Panc1 (cell line): Measurements from ENCODE around the gene TNIK. TPM values are rescaled to one million over a fixed set of nuclear protein-coding genes. Genes with fewer than 3 reads are reported as not detected.

Experiments used
- ATAC-seq: fragments of 200-7000 bp; cut with Tn5 transposase; 2 replicates; pipeline ENCODE4 v1.9.1; 2020; ENCODE audit warnings: mild to moderate bottlenecking, moderate library complexity
- BruUV-seq: library from RNA; stranded (reverse); fragments of 400-500 nt; replicated peaks from 2 replicates; lab custom pipeline; 2021; lab: Mats Ljungman, UMichigan
- CTCF ChIA-PET: fragments of 300-600 bp; sonication (Branson Sonifier 250); formaldehyde crosslinking; loops from one replicate; lab custom pipeline; 2022; ENCODE audit warnings: antibody characterized with exemption; lab: Charles Lee
- POLR2A ChIA-PET: fragments of 300-600 bp; sonication (Branson Sonifier 250); formaldehyde crosslinking; loops from one replicate; lab custom pipeline; 2022; ENCODE audit warnings: antibody characterized with exemption; lab: Charles Lee
- DNase-seq: peaks from one replicate; pipeline ENCODE4 v3.0.0-alpha.2; 2010; ENCODE audit warnings: low read depth, low spot score
- H3K27ac ChIP-seq: 2 replicates; pipeline ENCODE4 v1.5.1; 2011; ENCODE audit warnings: mild to moderate bottlenecking, low read length, inconsistent platforms
- H3K27me3 ChIP-seq: fragments of 200-500 bp; sonication (Bioruptor generic); 2 replicates; pipeline ENCODE4 v1.6.0; 2014; ENCODE audit warnings: low read length, inconsistent platforms; ENCODE audit not compliant: control insufficient read depth, insufficient read depth
- H3K36me3 ChIP-seq: fragments of 200-500 bp; sonication (Bioruptor generic); 2 replicates; pipeline ENCODE4 v1.5.1; 2014; ENCODE audit warnings: inconsistent platforms, mild to moderate bottlenecking, low read length, moderate library complexity; ENCODE audit not compliant: control insufficient read depth, insufficient read depth
- H3K4me1 ChIP-seq: 2 replicates; pipeline ENCODE4 v1.5.1; 2011; ENCODE audit warnings: inconsistent platforms, mild to moderate bottlenecking, low read length, moderate library complexity; ENCODE audit not compliant: control insufficient read depth, insufficient read depth
- H3K4me3 ChIP-seq, 2 experiments: 2 replicates each; pipeline ENCODE4 v1.5.1; 2011 to 2012; ENCODE audit warnings: low read depth in 2 of 2, low read length in 2 of 2, mild to moderate bottlenecking in 2 of 2, inconsistent platforms in 1 of 2, moderate library complexity in 1 of 2
- H3K9me3 ChIP-seq: fragments of 200-500 bp; sonication (Bioruptor generic); 2 replicates; pipeline ENCODE4 v1.5.1; 2014; ENCODE audit warnings: low read depth, mild to moderate bottlenecking, inconsistent platforms, low read length, moderate library complexity; ENCODE audit not compliant: control insufficient read depth, insufficient read depth
- POLR2AphosphoS5 ChIP-seq: IDR thresholded peaks from 2 replicates; pipeline ENCODE4 v1.6.1; 2012; ENCODE audit warnings: mild to moderate bottlenecking, low read depth, low read length, moderate library complexity
- SIN3A ChIP-seq: IDR thresholded peaks from 2 replicates; pipeline ENCODE4 v1.6.1; 2012; ENCODE audit warnings: low read depth, mild to moderate bottlenecking, low read length, moderate library complexity, borderline replicate concordance; ENCODE audit not compliant: insufficient read depth
- TCF7L2 ChIP-seq: IDR thresholded peaks from 2 replicates; pipeline ENCODE4 v1.6.1; 2011; ENCODE audit warnings: mild to moderate bottlenecking, low read depth, low read length, inconsistent platforms
- in situ Hi-C: cut with HindIII; loops from 2 replicates; pipeline ENCODE4 v1.10.0; 2016; ENCODE audit warnings: low sequenced_read_pairs, low pct_unique_long_range_greater_than_20kb
- intact Hi-C: fragments of 100-400 bp; cut with micrococcal nuclease; formaldehyde crosslinking; loops from one replicate; pipeline ENCODE4 v1.10.0; 2022; ENCODE audit not compliant: unreplicated experiment
- total RNA-seq: library from RNA; stranded (reverse); gene quantifications from one replicate; pipeline ENCODE4 v1.2.1, GENCODE V29; 2021; ENCODE audit not compliant: unreplicated experiment
- TF ChIP-seq, protein P1 (sequence below), 2 experiments: IDR thresholded peaks; 2 replicates each; pipeline ENCODE4 v1.6.1; 2011 to 2012; ENCODE audit warnings: low read depth in 2 of 2, control low read depth in 1 of 2, low read length in 1 of 2, mild to moderate bottlenecking in 1 of 2, moderate library complexity in 1 of 2; ENCODE audit not compliant: insufficient read depth in 1 of 2
- TF ChIP-seq, protein P2 (sequence below): fragments of 450-650 bp; IDR thresholded peaks from 2 replicates; pipeline ENCODE4 v1.5.1; 2017; ENCODE audit warnings: mild to moderate bottlenecking

The TNIK gene
- total RNA-seq, 1 experiment from 2014 or later = 1.9 TPM

DNA sequence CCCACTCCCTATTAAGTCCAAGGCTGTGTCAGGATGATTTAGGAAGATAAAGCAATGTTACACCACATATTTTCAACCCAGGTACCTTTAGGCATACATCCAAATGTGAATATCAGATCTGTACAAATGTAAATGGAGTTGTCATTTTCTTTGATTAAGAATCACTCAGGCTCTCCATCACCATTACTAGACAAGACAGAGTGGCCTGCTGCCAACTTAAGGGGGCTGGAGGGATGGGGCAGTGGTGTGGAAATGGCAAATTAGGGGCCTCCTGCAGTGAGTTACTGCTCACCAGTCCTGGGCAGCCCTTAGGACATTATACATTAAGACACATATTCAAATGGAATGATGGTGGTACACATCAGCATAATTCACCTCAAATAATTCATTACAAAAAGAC lies 211.0 kb downstream of the TNIK start:
- H3K4me3 ChIP-seq = no peak overlapping the region
- H3K9me3 ChIP-seq = no peaks in the 10 kb centered on the region
- BruUV-seq = no TSS peak
- no peak for DNase-seq
- no peak for ATAC-seq
- intact Hi-C loops (no loop called here), in situ Hi-C loops (no loop called here)
- POLR2A ChIA-PET = no interaction called here
- no peaks in the 10 kb centered on the region for H3K36me3 ChIP-seq
- H3K27ac ChIP-seq = no peak overlapping the region
- TF ChIP-seq, protein P1, sequence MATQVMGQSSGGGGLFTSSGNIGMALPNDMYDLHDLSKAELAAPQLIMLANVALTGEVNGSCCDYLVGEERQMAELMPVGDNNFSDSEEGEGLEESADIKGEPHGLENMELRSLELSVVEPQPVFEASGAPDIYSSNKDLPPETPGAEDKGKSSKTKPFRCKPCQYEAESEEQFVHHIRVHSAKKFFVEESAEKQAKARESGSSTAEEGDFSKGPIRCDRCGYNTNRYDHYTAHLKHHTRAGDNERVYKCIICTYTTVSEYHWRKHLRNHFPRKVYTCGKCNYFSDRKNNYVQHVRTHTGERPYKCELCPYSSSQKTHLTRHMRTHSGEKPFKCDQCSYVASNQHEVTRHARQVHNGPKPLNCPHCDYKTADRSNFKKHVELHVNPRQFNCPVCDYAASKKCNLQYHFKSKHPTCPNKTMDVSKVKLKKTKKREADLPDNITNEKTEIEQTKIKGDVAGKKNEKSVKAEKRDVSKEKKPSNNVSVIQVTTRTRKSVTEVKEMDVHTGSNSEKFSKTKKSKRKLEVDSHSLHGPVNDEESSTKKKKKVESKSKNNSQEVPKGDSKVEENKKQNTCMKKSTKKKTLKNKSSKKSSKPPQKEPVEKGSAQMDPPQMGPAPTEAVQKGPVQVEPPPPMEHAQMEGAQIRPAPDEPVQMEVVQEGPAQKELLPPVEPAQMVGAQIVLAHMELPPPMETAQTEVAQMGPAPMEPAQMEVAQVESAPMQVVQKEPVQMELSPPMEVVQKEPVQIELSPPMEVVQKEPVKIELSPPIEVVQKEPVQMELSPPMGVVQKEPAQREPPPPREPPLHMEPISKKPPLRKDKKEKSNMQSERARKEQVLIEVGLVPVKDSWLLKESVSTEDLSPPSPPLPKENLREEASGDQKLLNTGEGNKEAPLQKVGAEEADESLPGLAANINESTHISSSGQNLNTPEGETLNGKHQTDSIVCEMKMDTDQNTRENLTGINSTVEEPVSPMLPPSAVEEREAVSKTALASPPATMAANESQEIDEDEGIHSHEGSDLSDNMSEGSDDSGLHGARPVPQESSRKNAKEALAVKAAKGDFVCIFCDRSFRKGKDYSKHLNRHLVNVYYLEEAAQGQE (IDR thresholded peaks at IDR 0.05; ENCODE audit: insufficient read depth in 1 of 2, low read depth in 2 of 2, low read length in 1 of 2) = no peak
- TF ChIP-seq SIN3A (no peak), TCF7L2 (no peak), POLR2AphosphoS5 (no peak)
- TF ChIP-seq, protein P2, sequence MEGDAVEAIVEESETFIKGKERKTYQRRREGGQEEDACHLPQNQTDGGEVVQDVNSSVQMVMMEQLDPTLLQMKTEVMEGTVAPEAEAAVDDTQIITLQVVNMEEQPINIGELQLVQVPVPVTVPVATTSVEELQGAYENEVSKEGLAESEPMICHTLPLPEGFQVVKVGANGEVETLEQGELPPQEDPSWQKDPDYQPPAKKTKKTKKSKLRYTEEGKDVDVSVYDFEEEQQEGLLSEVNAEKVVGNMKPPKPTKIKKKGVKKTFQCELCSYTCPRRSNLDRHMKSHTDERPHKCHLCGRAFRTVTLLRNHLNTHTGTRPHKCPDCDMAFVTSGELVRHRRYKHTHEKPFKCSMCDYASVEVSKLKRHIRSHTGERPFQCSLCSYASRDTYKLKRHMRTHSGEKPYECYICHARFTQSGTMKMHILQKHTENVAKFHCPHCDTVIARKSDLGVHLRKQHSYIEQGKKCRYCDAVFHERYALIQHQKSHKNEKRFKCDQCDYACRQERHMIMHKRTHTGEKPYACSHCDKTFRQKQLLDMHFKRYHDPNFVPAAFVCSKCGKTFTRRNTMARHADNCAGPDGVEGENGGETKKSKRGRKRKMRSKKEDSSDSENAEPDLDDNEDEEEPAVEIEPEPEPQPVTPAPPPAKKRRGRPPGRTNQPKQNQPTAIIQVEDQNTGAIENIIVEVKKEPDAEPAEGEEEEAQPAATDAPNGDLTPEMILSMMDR = no peak
- H3K27me3 ChIP-seq = peaks cover 9% of the 10 kb centered on the region; the same call in 1 of the 2 replicates
- CTCF ChIA-PET = no interaction called here
- H3K4me1 ChIP-seq = no peaks in the 10 kb centered on the region

DNA sequence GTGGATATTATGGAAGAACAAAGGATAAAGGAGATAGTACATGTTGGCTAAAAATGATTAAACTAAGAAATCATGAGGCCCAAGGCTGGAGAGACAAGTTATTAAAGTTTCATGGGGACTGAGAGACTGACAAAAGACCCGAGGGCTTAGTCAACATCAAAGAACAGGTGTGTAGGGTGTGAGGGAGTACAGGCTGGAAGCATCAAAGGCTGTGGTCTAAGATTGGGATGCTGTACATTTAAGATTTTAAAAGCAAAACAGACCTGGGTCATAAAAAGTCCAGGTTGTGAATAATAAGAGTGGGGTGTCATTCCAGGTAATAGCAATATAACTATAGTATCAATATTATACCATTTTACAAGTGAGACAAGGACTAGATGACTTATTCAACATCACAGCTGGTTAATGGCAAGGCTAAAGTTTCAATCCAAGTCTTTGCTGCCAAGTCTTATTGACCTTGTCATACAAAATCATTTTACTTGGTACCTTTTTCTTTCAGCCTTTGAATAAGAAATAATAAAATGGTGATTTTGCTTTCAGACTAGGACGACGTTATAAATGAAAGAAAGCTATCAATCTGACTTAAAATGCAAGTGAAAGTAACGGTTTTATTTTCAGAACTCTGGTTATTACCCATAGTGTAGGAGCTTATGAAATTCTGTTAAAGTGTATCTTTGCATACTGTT lies 211.6 kb downstream of the TNIK start:
- in situ Hi-C loops = no loop called here
- H3K4me3 ChIP-seq = no peak overlapping the region
- no peaks in the 10 kb centered on the region for H3K9me3 ChIP-seq
- H3K27me3 ChIP-seq = peaks cover 6% of the 10 kb centered on the region; the same call in 1 of the 2 replicates
- ATAC-seq = no peak
- CTCF ChIA-PET = interaction anchor here (0.6 kb wide), 1 partner anchor 80 kb away, joined by 11 read pairs; no protein-coding TSS in a partner anchor
- intact Hi-C loops = no loop called here
- no peaks in the 10 kb centered on the region for H3K4me1 ChIP-seq
- no peak for TF ChIP-seq TCF7L2
- TF ChIP-seq, protein P2 = no peak
- TF ChIP-seq, protein P1 (IDR thresholded peaks at IDR 0.05; ENCODE audit: insufficient read depth in 1 of 2, low read depth in 2 of 2, low read length in 1 of 2) = no peak
- TF ChIP-seq POLR2AphosphoS5 = no peak
- TF ChIP-seq SIN3A = no peak
- H3K36me3 ChIP-seq = no peaks in the 10 kb centered on the region
- POLR2A ChIA-PET = interaction anchor here (0.7 kb wide), 1 partner anchor 216 kb away, joined by 7 read pairs; no protein-coding TSS in a partner anchor
- no peak for DNase-seq
- no peak overlapping the region for H3K27ac ChIP-seq
- BruUV-seq = no TSS peak
